GM12872 (cell line): Measurements from ENCODE around the gene JARID2.

Experiments
- CTCF ChIP-seq: IDR thresholded peaks from 3 replicates; pipeline ENCODE4 v1.5.1; 2011; ENCODE audit warnings: low read depth, mild to moderate bottlenecking, low read length, moderate library complexity; ENCODE audit not compliant: insufficient read depth

Gene JARID2

GRCh38 chr6:15430186-15430585 is 184.3 kb downstream of the JARID2 start:
- no peak for TF ChIP-seq CTCF

- TF ChIP-seq CTCF, result no peak
These were observed 185.1 kb downstream of the JARID2 start for GRCh38 chr6:15430931-15431405.

- no peak for TF ChIP-seq CTCF
These were observed 186.1 kb downstream of the JARID2 start for GRCh38 chr6:15431762-15432483.

GRCh38 chr6:15433511-15433861 is 187.6 kb downstream of the JARID2 start:
- no peak for TF ChIP-seq CTCF

- no peak for TF ChIP-seq CTCF
These were observed 188.4 kb downstream of the JARID2 start for GRCh38 chr6:15434263-15434662.

- no peak for TF ChIP-seq CTCF
These were observed 189.0 kb downstream of the JARID2 start for GRCh38 chr6:15434823-15435380.

GRCh38 chr6:15435468-15435867 is 189.6 kb downstream of the JARID2 start:
- TF ChIP-seq CTCF, result no peak
